ENCODE measurements around the gene RNF152. TPM values are rescaled to one million over a fixed set of nuclear protein-coding genes. Genes with fewer than 3 reads are reported as not detected.

Gene RNF152
- total RNA-seq, 1 experiment from 2014 or later: 2.0 TPM

DNA sequence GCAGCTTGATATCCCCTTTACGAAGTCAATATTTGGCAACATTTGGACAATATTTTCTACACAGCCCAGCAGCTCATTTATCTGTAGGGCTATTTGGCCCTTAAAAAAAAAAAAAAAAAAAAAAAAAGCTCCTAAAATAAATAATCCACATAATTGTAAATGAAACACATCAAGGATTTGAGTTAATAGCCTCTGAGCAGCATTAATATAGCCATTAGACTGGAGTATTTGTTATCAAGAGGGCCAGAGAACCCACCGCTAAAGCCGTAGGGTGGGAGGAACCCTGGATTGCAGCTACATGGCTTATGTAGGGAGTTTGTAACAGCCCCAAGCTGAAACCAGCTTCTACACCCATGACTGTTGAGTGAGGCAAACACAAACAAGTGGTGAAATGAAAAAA lies 84.5 kb downstream of the RNF152 start:
- H3K36me3 ChIP-seq (ENCODE audit: low read depth, low read length): no peaks in the 10 kb centered on the region
- H3K4me3 ChIP-seq (ENCODE audit: low read length): no peak overlapping the region
- H4K20me1 ChIP-seq (ENCODE audit: low read length): no peaks in the 10 kb centered on the region
- DNase-seq: no peak
- no peaks in the 10 kb centered on the region for H3K9me2 ChIP-seq (replicated peaks; ENCODE audit: low read length)
- no peaks in the 10 kb centered on the region for H3F3A ChIP-seq (ENCODE audit: low read length, unreplicated experiment)
- no peak overlapping the region for H3K9ac ChIP-seq (ENCODE audit: low read length)
- no TSS peak for BruUV-seq (replicated peaks)
- no peak overlapping the region for H3K27ac ChIP-seq (ENCODE audit: low read length)
- no peak for ATAC-seq
- intact Hi-C loops (cut with micrococcal nuclease): no loop called here
- H3K4me2 ChIP-seq (ENCODE audit: low read length): no peak overlapping the region
- TF ChIP-seq CTCF (conservative IDR thresholded peaks at IDR 0.05; ENCODE audit: low read depth, low read length) (no peak), EZH2phosphoT487 (IDR thresholded peaks at IDR 0.05; ENCODE audit: borderline replicate concordance, low read length) (no peak), EZH2 (IDR thresholded peaks at IDR 0.05; ENCODE audit: low read length, unreplicated experiment) (no peak)
- H3K27me3 ChIP-seq (ENCODE audit: low read length): no peaks in the 10 kb centered on the region
- ChIA-PET CTCF (no interaction called here), POLR2A (ENCODE audit: unreplicated experiment) (no interaction called here)
- no peaks in the 10 kb centered on the region for H3K79me2 ChIP-seq (ENCODE audit: low read length)
- H3K4me1 ChIP-seq (ENCODE audit: insufficient read depth, low read length): no peaks in the 10 kb centered on the region
- H2AFZ ChIP-seq (ENCODE audit: low read length): no peak overlapping the region
- H3K9me3 ChIP-seq (ENCODE audit: low read length): no peaks in the 10 kb centered on the region

DNA sequence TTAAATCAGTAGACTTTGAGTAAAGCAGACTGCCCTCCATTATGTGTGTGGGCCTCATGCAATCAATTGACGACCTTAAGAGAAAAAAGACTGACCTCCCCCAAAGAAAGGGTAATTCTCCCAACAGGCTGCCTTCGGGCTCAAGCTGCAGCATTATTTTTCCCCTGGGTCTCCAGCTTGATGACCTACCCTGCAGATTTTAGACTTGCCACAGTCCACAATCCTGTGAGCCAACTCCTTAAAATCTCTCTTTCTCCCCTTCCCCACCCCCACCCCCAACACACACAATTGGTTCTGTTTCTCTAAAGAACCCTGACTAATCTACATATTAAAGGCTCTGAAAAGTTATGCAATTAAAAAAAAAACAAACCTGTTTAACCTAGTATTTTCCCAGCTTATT lies 89.4 kb downstream of the RNF152 start:
- POLR2A ChIA-PET (ENCODE audit: unreplicated experiment): no interaction called here
- intact Hi-C loops (cut with micrococcal nuclease): no loop called here

More for the DNA sequence above, 89.4 kb downstream of the RNF152 start:
- Histone ChIP-seq H2AFZ (ENCODE audit: low read length) (no peak overlapping the region), H3K4me3 (ENCODE audit: low read length) (no peak overlapping the region), H4K20me1 (ENCODE audit: low read length) (no peaks in the 10 kb centered on the region), H3K9me2 (replicated peaks; ENCODE audit: low read length) (no peaks in the 10 kb centered on the region), H3K4me1 (ENCODE audit: insufficient read depth, low read length) (no peaks in the 10 kb centered on the region), H3K79me2 (ENCODE audit: low read length) (no peaks in the 10 kb centered on the region), H3K27ac (ENCODE audit: low read length) (no peak overlapping the region), H3K9ac (ENCODE audit: low read length) (no peak overlapping the region), H3K4me2 (ENCODE audit: low read length) (no peak overlapping the region), H3K27me3 (ENCODE audit: low read length) (peaks cover 31% of the 10 kb centered on the region), H3K36me3 (ENCODE audit: low read depth, low read length) (no peaks in the 10 kb centered on the region), H3F3A (ENCODE audit: low read length, unreplicated experiment) (no peaks in the 10 kb centered on the region), H3K9me3 (ENCODE audit: low read length) (no peaks in the 10 kb centered on the region)
- DNase-seq (no peak), ATAC-seq (no peak)
- CTCF ChIA-PET: no interaction called here
- no TSS peak for BruUV-seq (replicated peaks)
- TF ChIP-seq CTCF (conservative IDR thresholded peaks at IDR 0.05; ENCODE audit: low read depth, low read length) (no peak), EZH2 (IDR thresholded peaks at IDR 0.05; ENCODE audit: low read length, unreplicated experiment) (no peak), EZH2phosphoT487 (IDR thresholded peaks at IDR 0.05; ENCODE audit: borderline replicate concordance, low read length) (no peak)

Measured in PC-3 (cell line).